Neural progenitor cell (in vitro differentiated cells): ENCODE data around the gene DCTN4. TPM values are rescaled to one million over a fixed set of nuclear protein-coding genes. Genes with fewer than 3 reads are reported as not detected.
A peak's percentile ranks its signal among the peaks of the same experiment; 100 is the strongest.

Experiments
- DNase-seq: peaks from one replicate; pipeline ENCODE4 v3.0.0-alpha.2; 2016; ENCODE audit warnings: low spot score
- H2AFZ ChIP-seq: fragments of 200-600 bp; sonication (generic); replicated peaks from 2 replicates; pipeline ENCODE4 v1.6.1; 2016; ENCODE audit warnings: antibody characterized with exemption
- H3F3A ChIP-seq: fragments of 200-600 bp; sonication (generic); 2 replicates; pipeline ENCODE4 v1.6.1; 2016; ENCODE audit warnings: antibody characterized with exemption, low read depth
- H3K27ac ChIP-seq: fragments of 200-600 bp; sonication (generic); 2 replicates; pipeline ENCODE4 v1.5.1; 2016; ENCODE audit warnings: mild to moderate bottlenecking
- H3K27me3 ChIP-seq: fragments of 200-600 bp; sonication (generic); 2 replicates; pipeline ENCODE4 v1.6.1; 2016; ENCODE audit warnings: mild to moderate bottlenecking, moderate library complexity
- H3K36me3 ChIP-seq: fragments of 200-600 bp; sonication (generic); 2 replicates; pipeline ENCODE4 v1.5.1; 2016
- H3K4me1 ChIP-seq: fragments of 200-600 bp; sonication (generic); 2 replicates; pipeline ENCODE4 v1.6.1; 2016; ENCODE audit warnings: mixed run types
- H3K4me2 ChIP-seq: fragments of 200-600 bp; sonication (generic); 2 replicates; pipeline ENCODE4 v1.6.1; 2016
- H3K4me3 ChIP-seq: fragments of 200-600 bp; sonication (generic); 2 replicates; pipeline ENCODE4 v1.5.1; 2016
- H3K79me2 ChIP-seq: fragments of 200-600 bp; sonication (generic); 2 replicates; pipeline ENCODE4 v1.6.1; 2016; ENCODE audit warnings: low read depth
- H3K9ac ChIP-seq: fragments of 200-600 bp; sonication (generic); 2 replicates; pipeline ENCODE4 v1.6.1; 2016
- H3K9me3 ChIP-seq: fragments of 200-600 bp; sonication (generic); 2 replicates; pipeline ENCODE4 v1.5.1; 2016; ENCODE audit warnings: low read depth
- H4K20me1 ChIP-seq: fragments of 200-600 bp; sonication (generic); 2 replicates; pipeline ENCODE4 v1.6.1; 2016; ENCODE audit warnings: low read depth
- H3K27ac Mint-ChIP-seq: 3 replicates; pipeline ENCODE4 v1.8.0; 2021; ENCODE audit warnings: mixed read lengths
- H3K27me3 Mint-ChIP-seq: 2 replicates; pipeline ENCODE4 v1.8.0; 2022; ENCODE audit warnings: low read depth, mild to moderate bottlenecking, inconsistent platforms, moderate library complexity, mixed read lengths; ENCODE audit not compliant: insufficient read depth
- H3K36me3 Mint-ChIP-seq: 3 replicates; pipeline ENCODE4 v1.8.0; 2021; ENCODE audit warnings: mixed read lengths
- H3K4me1 Mint-ChIP-seq: 3 replicates; pipeline ENCODE4 v1.8.0; 2021; ENCODE audit warnings: mixed read lengths
- H3K4me3 Mint-ChIP-seq: 3 replicates; pipeline ENCODE4 v1.8.0; 2021; ENCODE audit warnings: mild to moderate bottlenecking, moderate library complexity, mixed read lengths
- H3K9me3 Mint-ChIP-seq: 3 replicates; pipeline ENCODE4 v1.8.0; 2020; ENCODE audit warnings: mixed read lengths
- EZH2 ChIP-seq: fragments of 200-600 bp; sonication (generic); IDR thresholded peaks from 2 replicates; pipeline ENCODE4 v1.6.1; 2017; ENCODE audit warnings: antibody characterized with exemption, mild to moderate bottlenecking, moderate library complexity
- EZH2phosphoT487 ChIP-seq: fragments of 200-600 bp; sonication (generic); IDR thresholded peaks from 2 replicates; pipeline ENCODE4 v1.6.1; 2017; ENCODE audit warnings: antibody characterized with exemption
- total RNA-seq: library from RNA; depleted of rRNA; stranded (reverse); fragments of >200 nt; gene quantifications from 2 replicates; pipeline ENCODE4 v1.2.3, GENCODE V29; 2015; ENCODE audit warnings: low replicate concordance
- TF ChIP-seq, protein P1 (sequence below): fragments of 200-600 bp; sonication (generic); IDR thresholded peaks from 2 replicates; pipeline ENCODE4 v1.5.1; 2017; ENCODE audit warnings: antibody characterized with exemption, mild to moderate bottlenecking

DCTN4 gene
- total RNA-seq, 1 donor from 2014 or later, result 65.8 TPM

DNA sequence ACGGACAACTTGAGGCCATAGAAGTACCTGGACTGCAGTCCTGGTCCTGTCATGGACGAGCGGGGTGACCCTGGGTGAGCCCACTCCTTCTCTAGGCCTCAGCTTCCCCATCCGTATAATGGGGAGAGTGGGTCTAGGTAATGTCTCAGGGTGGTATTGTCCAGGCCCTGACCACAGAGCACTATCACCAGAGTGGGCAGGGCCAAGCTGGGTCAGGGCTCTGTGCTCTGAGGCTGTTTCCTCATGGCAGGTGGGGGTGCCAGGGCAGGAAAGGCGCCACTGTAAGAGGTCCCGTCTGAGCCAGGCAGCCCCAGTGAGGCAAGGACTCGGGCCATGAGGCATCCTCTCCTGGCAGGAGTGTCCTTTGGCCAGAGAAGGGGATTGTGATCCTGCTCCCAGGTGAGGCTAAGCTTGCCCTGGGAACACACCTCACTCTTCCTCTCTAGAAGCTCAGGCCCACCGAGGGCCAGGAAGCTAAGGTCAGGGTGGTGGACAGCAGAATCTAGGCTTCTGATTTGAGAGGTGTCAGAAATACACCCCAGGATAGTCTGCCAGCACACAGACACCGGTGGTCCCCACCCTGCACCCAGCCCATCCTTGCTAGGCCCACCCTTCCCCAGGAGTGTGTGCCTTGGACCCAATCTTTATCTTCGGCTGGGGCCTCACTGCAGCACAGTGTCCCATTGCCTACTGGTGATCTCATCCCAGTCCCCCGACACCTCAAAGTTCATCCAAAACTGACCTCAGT, 99.3 kb downstream of the DCTN4 start:
- Mint-ChIP-seq H3K9me3 (no peaks in the 10 kb centered on the region), H3K4me3 (peak overlapping the region; percentile 4), H3K27ac (peak overlapping the region; percentile 18), H3K4me1 (peaks cover 23% of the 10 kb centered on the region), H3K27me3 (peaks cover 5% of the 10 kb centered on the region), H3K36me3 (no peaks in the 10 kb centered on the region)
- no peaks in the 10 kb centered on the region for H3K27me3 ChIP-seq
- H3K9me3 ChIP-seq, result no peaks in the 10 kb centered on the region
- H3K4me3 ChIP-seq, result no peak overlapping the region
- H2AFZ ChIP-seq, result no peak overlapping the region
- H3K4me1 ChIP-seq, result peaks cover 21% of the 10 kb centered on the region
- no peaks in the 10 kb centered on the region for H4K20me1 ChIP-seq
- TF ChIP-seq, protein P1, sequence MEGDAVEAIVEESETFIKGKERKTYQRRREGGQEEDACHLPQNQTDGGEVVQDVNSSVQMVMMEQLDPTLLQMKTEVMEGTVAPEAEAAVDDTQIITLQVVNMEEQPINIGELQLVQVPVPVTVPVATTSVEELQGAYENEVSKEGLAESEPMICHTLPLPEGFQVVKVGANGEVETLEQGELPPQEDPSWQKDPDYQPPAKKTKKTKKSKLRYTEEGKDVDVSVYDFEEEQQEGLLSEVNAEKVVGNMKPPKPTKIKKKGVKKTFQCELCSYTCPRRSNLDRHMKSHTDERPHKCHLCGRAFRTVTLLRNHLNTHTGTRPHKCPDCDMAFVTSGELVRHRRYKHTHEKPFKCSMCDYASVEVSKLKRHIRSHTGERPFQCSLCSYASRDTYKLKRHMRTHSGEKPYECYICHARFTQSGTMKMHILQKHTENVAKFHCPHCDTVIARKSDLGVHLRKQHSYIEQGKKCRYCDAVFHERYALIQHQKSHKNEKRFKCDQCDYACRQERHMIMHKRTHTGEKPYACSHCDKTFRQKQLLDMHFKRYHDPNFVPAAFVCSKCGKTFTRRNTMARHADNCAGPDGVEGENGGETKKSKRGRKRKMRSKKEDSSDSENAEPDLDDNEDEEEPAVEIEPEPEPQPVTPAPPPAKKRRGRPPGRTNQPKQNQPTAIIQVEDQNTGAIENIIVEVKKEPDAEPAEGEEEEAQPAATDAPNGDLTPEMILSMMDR, result no peak
- TF ChIP-seq EZH2phosphoT487, result no peak
- TF ChIP-seq EZH2, result no peak
- no peaks in the 10 kb centered on the region for H3K79me2 ChIP-seq
- no peaks in the 10 kb centered on the region for H3K36me3 ChIP-seq
- H3K4me2 ChIP-seq, result peak overlapping the region; percentile 45
- no peak overlapping the region for H3K27ac ChIP-seq
- H3K9ac ChIP-seq, result no peak overlapping the region
- DNase-seq, result no peak
- H3F3A ChIP-seq, result peaks cover 9% of the 10 kb centered on the region

DNA sequence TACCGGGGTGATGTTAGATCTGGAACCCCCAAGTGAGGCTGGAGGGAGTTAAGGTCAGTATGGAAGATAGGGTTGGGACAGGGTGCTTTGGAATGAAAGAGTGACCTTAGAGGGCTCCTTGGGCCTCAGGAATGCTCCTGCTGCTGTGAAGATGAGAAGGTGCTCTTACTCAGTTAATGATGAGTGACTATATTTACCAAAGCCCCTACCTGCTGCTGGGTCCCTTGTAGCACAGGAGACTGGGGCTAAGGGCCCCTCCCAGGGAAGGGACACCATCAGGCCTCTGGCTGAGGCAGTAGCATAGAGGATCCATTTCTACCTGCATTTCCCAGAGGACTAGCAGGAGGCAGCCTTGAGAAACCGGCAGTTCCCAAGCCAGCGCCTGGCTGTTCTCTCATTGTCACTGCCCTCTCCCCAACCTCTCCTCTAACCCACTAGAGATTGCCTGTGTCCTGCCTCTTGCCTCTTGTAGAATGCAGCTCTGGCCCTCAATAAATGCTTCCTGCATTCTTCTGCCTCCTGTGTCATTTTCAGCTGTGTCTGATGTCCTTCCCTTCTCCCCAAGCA, 100.0 kb downstream of the DCTN4 start:
- no peaks in the 10 kb centered on the region for H3K9me3 ChIP-seq
- no peaks in the 10 kb centered on the region for H3K9me3 Mint-ChIP-seq
- no peaks in the 10 kb centered on the region for H3K27me3 ChIP-seq
- H3K4me3 ChIP-seq, result no peak overlapping the region
- DNase-seq, result no peak
- TF ChIP-seq EZH2phosphoT487, result no peak
- H3K4me1 ChIP-seq, result peaks cover 21% of the 10 kb centered on the region
- peaks cover 5% of the 10 kb centered on the region for H3K27me3 Mint-ChIP-seq
- H3K4me3 Mint-ChIP-seq, result peak overlapping the region; percentile 52
- no peaks in the 10 kb centered on the region for H3K36me3 ChIP-seq
- H3F3A ChIP-seq, result peaks cover 9% of the 10 kb centered on the region
- H3K27ac ChIP-seq, result no peak overlapping the region
- H3K36me3 Mint-ChIP-seq, result no peaks in the 10 kb centered on the region
- no peak overlapping the region for H2AFZ ChIP-seq
- no peak overlapping the region for H3K27ac Mint-ChIP-seq
- H3K9ac ChIP-seq, result no peak overlapping the region
- peaks cover 25% of the 10 kb centered on the region for H3K4me1 Mint-ChIP-seq
- H4K20me1 ChIP-seq, result no peaks in the 10 kb centered on the region
- no peak overlapping the region for H3K4me2 ChIP-seq
- H3K79me2 ChIP-seq, result no peaks in the 10 kb centered on the region

Other genes with a start within 250 kb of the DCTN4 start
- gene SYNPO, start 118.4 kb downstream of the DCTN4 start, total RNA-seq, result 0.41 and 1.3 TPM in 2 replicates
- gene MYOZ3, start 97.8 kb downstream of the DCTN4 start, total RNA-seq, result 0.43 and 0.90 TPM in 2 replicates
- gene RBM22, start 58.0 kb downstream of the DCTN4 start, total RNA-seq, result 46.1 and 52.4 TPM in 2 replicates
- gene SMIM3, start 19.7 kb upstream of the DCTN4 start, total RNA-seq, result 18.4 and 24.6 TPM in 2 replicates
- gene IRGM, start 87.5 kb upstream of the DCTN4 start, total RNA-seq, result 0.06 TPM in 1 of 2 replicates, not detected in the other
- 17.0 and 28.8 TPM in 2 replicates for gene ZNF300, start 146.0 kb upstream of the DCTN4 start, total RNA-seq